GM12864 (cell line): ENCODE data around the gene TMOD1.
"Not testable (repeated sequence)": the region's sequence is repeated elsewhere in the genome, so short reads cannot be mapped to it uniquely, and the experiment has no call there.

Experiments used
- DNase-seq: peaks from one replicate; pipeline ENCODE4 v3.0.0-alpha.2; 2011; ENCODE audit warnings: low read depth
- H3K4me3 ChIP-seq: 2 replicates; pipeline ENCODE4 v1.5.1; 2011; ENCODE audit warnings: mild to moderate bottlenecking, low read depth, low read length, control low read depth
- TF ChIP-seq, protein P1 (sequence below): IDR thresholded peaks from 2 replicates; pipeline ENCODE4 v1.5.1; 2011; ENCODE audit warnings: low read depth, mild to moderate bottlenecking, moderate library complexity, low read length, control low read depth, inconsistent platforms; ENCODE audit errors: missing control alignments

The TMOD1 gene

DNA sequence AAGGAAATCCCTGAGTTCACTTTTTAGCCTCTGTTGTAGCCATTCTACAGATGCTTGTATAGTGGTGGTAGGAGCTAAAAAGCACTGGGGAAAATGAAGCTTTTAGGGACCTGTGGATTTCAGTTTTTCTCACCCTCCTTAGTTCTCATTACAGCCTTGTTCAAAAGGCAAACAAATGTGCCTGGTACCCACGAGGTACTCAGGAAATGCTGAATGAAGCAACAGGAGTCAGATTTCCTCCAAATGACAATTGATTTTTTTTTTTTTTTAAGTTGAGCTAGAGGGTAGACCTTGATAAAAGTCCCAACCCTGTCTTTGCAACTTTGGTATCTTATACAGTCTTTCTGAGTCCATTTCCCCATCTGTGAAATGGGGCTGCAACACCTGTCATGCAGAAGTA lies 21.3 kb upstream of the TMOD1 start:
- DNase-seq = no peak
- TF ChIP-seq, protein P1, sequence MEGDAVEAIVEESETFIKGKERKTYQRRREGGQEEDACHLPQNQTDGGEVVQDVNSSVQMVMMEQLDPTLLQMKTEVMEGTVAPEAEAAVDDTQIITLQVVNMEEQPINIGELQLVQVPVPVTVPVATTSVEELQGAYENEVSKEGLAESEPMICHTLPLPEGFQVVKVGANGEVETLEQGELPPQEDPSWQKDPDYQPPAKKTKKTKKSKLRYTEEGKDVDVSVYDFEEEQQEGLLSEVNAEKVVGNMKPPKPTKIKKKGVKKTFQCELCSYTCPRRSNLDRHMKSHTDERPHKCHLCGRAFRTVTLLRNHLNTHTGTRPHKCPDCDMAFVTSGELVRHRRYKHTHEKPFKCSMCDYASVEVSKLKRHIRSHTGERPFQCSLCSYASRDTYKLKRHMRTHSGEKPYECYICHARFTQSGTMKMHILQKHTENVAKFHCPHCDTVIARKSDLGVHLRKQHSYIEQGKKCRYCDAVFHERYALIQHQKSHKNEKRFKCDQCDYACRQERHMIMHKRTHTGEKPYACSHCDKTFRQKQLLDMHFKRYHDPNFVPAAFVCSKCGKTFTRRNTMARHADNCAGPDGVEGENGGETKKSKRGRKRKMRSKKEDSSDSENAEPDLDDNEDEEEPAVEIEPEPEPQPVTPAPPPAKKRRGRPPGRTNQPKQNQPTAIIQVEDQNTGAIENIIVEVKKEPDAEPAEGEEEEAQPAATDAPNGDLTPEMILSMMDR = no peak
- no peak overlapping the region for H3K4me3 ChIP-seq

DNA sequence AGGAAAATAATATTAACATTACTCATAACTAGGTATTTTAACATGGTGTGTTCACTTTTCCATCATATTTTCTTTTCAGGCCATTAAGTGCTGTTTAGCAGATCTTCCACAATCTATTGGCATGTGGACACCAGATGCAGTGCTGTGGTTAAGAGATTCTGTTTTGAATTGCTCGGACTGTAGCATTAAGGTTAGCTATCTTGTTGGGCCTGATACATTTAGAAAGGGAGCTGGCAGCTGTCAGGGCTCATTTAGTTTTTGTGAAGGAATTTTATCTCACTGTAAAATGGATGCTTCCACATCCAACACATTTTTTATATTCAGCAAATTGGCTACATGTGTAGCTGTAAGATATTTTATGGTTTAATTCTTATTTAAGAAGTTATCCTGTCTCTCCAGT lies 20.7 kb upstream of the TMOD1 start:
- TF ChIP-seq, protein P1 = no peak
- no peak for DNase-seq
- no peak overlapping the region for H3K4me3 ChIP-seq

DNA sequence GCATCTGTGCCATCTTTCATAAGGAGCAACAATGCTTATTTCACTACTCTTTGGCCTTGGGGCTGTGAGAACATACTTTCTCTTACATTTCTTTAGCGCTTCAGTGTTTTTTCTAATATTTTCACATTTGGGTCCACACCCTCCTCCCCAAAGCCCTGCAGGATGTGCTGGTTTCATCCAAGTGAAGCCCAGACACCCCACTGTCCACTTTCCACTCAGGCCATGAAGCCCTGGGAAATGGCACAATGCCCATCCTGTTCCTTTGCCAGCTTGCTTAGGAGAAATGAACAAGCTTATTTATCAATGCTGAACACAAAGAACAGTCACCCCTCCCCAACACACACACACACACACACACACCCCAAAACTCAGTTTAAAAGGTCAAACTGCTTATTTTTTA lies 17.3 kb upstream of the TMOD1 start:
- TF ChIP-seq, protein P1 = no peak
- no peak for DNase-seq
- no peak overlapping the region for H3K4me3 ChIP-seq

DNA sequence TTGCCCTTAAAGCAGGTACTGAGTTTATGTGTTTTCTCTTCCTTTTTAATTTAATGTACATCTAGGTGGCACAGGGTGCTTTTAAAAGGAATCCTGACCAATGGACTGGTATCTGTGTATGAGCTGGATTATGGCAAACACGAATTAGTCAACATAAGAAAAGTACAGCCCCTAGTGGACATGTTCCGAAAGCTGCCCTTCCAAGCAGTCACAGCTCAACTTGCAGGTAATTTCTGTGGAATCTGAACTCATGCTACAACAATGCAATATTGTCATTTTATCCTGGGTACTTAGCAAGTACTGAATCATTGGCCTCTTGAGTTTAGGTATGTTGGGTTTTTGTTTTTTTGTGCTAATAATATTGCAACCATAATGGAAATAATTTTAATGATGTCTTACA lies 14.4 kb upstream of the TMOD1 start:
- no peak for DNase-seq
- TF ChIP-seq, protein P1 = peak; percentile 30

DNA sequence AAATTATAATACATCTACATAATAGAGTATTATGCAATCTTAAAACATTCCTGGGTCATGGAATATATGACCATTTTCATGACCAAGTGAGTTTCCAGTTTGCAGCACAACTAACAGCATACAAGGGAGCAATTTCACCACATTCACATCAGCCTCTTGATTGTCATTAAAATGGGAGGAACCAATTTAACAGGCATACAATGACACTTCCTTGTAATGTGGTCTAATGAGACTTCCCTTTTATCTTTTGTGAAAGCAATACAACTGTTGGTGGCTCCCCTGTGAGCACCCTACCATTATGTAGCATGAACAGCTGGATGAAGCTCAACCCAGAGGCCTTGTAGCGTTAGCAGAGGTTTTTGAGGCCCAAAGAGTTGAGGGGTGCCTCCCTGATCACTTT lies 13.6 kb upstream of the TMOD1 start:
- no peak overlapping the region for H3K4me3 ChIP-seq
- TF ChIP-seq, protein P1 = no peak
- DNase-seq = no peak

More for the DNA sequence above, 14.4 kb upstream of the TMOD1 start:
- H3K4me3 ChIP-seq = no peak overlapping the region

DNA sequence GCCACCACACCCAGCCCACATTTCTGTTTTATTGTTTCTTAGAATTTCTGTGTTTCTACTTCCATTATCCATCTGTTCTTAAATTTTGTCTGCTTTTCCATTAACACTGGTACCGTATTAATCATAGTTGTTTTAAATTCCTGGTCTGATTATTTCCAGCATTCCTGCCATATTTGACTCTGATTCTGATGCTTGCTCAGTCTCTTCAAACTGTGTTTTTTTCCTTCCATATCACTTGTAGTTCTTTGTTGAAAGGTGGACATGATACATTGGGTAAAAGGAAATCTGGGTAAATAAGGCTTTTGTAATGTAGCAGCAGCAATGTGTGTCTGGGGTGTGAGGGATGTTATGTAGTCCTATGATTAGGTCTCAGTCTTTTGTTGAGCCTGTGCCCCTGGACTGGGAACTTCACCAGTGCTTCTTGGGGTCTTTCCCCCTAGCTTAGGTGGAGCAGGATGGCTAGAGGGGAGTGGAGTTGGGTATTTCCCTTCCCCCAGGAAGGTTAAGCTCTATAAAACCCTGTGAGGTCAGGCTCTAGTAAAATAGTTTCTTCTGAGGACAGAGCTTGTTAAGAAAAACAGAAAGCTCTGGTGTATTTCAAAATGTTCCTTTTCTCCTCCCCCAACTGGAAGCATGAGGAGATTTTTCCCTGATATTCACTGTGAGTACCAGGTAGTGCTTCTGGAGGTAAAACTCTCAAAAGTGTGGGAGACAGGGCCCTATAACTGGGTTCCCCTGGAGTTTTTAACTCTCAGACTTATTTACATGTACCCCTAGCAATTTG lies 10.1 kb upstream of the TMOD1 start:
- TF ChIP-seq, protein P1 = no peak
- no peak for DNase-seq
- no peak overlapping the region for H3K4me3 ChIP-seq

DNA sequence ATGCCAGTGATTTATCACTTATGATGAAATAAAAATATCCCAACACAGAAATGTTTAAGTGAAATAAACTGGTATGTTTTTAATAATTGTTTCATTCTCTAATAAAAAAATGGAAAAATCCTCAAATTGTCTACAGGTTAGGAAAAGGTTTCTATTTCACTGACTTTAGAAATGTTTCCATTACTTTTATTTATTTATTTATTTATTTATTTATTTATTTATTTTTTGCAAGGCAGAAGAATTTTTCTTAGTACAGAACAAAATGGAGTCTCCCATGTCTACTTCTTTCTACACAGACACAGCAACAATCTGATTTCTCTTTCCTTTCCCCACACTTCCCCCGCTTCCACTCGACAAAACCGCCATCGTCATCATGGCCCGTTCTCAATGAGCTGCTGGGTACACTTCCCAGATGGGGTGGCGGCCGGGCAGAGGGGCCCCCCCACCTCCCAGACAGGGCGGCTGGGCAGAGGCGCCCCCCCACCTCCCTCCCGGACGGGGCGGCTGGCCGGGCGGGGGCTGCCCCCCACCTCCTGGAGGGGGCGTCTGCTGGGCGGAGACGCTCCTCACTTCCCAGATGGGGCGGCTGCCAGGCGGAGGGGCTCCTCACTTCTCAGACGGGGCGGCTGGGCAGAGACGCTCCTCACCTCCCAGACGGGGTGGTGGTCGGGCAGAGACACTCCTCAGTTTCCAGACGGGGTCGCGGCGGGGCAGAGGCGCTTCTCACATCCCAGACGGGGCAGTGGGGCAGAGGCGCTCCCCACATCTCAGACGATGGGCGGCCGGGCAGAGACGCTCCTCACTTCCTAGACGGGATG lies 3.7 kb upstream of the TMOD1 start:
- not testable (repeated sequence) for H3K4me3 ChIP-seq, DNase-seq

DNA sequence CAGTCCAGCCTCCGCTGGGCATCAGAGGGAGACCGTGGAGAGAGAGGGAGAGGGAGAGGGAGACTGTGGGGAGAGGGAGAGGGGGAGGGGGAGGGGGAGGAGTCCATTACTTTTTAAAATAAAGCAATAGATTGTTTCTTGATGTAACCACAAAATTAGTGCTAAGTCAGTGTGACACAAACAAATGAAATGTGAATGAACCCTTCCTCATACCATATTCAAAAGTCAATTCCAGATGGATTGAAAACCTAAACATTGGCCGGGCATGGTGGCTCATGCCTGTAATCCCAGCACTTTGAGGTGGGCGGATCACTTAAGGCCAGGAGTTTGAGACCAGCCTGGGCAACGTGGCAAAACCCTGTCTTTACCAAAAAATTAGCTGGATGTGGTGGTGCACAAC lies 2.6 kb upstream of the TMOD1 start:
- H3K4me3 ChIP-seq, DNase-seq: not testable (repeated sequence)
